Erythroblast (primary cell): ENCODE measurements around the gene SRPK3.

Experiments
- GATA1 ChIP-seq: IDR thresholded peaks from 2 replicates; pipeline ENCODE4 v1.6.1; 2011; ENCODE audit warnings: low read depth, mild to moderate bottlenecking, control low read depth, low read length, moderate library complexity
- POLR2A ChIP-seq: IDR thresholded peaks from 2 replicates; pipeline ENCODE4 v1.6.1; 2011; ENCODE audit warnings: mild to moderate bottlenecking, low read length

DNA sequence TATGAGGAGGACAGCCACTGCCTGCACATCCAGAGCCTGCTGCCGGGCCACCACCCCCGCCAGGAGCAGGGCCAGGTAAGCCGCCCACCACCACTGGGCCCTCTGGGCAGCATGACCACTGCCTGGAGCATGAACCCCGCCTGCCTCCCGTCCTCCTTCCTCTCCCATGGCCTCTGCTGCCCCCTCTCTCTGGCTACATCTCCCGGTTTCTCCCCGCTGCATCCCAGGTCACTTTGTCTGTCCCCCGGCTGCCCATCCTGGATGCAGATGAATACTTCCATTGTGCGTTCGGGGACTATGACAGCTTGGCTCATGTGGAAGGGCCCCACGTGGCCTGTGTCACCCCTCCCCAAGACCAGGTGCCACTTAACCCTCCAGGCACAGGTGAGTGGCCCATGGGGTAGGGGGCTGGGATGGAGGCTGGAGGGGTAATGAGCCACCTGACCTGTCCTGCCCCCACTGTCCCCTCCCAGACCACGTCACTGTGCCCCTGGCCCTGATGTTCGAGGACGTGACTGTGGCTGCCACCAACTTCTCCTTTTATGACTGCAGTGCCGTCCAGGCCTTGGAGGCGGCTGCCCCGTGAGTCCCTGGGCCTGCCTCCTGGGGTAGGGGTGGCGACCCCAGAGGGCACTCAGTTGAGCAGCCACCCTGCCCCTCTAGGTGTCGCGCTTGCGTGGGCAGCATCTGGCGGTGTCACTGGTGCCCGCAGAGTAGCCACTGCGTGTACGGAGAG lies 10.8 kb upstream of the SRPK3 start:
- TF ChIP-seq POLR2A (no peak), GATA1 (no peak)
